HepG2 (cell line): ENCODE results near the gene IL2RG. TPM values are rescaled to one million over a fixed set of nuclear protein-coding genes. Genes with fewer than 3 reads are reported as not detected.

Experiments used
- ARID4A ChIP-seq: sonication (generic); formaldehyde crosslinking; IDR thresholded peaks from 2 replicates; pipeline ENCODE4 v1.5.0; 2020; ENCODE audit warnings: mild to moderate bottlenecking, missing genetic modification reagents, borderline replicate concordance
- MTF2 ChIP-seq: sonication (generic); formaldehyde crosslinking; IDR thresholded peaks from 2 replicates; pipeline ENCODE4 v1.5.0; 2020; ENCODE audit warnings: missing genetic modification reagents, borderline replicate concordance
- YEATS4 ChIP-seq: sonication (generic); formaldehyde crosslinking; IDR thresholded peaks from 2 replicates; pipeline ENCODE4 v1.4.0; 2020; ENCODE audit warnings: missing genetic modification reagents, borderline replicate concordance
- YY1 ChIP-seq: IDR thresholded peaks from 2 replicates; pipeline ENCODE4 v1.6.1; 2011; ENCODE audit warnings: low read length, low read depth, moderate library complexity, mild to moderate bottlenecking; ENCODE audit not compliant: insufficient read depth, insufficient replicate concordance
- ZNF296 ChIP-seq: sonication (generic); formaldehyde crosslinking; conservative IDR thresholded peaks from 2 replicates; pipeline ENCODE4 v1.5.0; 2020; ENCODE audit warnings: mild to moderate bottlenecking, missing genetic modification reagents
- ZNF318 ChIP-seq: sonication (generic); formaldehyde crosslinking; IDR thresholded peaks from 2 replicates; pipeline ENCODE4 v1.4.0; 2020; ENCODE audit warnings: mild to moderate bottlenecking, missing genetic modification reagents
- polyA plus RNA-seq, 8 experiments: library from polyadenylated mRNA; depleted of rRNA in 3 of 8; stranded (reverse) in 7 of 8; unstranded in 1 of 8; fragments of >200 nt; fragmentation: Illumina TruSeq in 4 of 8; extraction: Trizol in 4 of 8; gene quantifications; 2 replicates each; pipeline versions ENCODE4 v1.2.1 to v1.2.3, GENCODE V29; 2011 to 2016; ENCODE audit warnings: low read depth in 4 of 8, missing spikeins in 1 of 8, mixed read lengths in 1 of 8; ENCODE audit not compliant: insufficient read depth in 1 of 8
- total RNA-seq, 5 experiments: library from RNA; depleted of rRNA; stranded (reverse); fragments of >200 nt; fragmentation: Illumina TruSeq; extraction: Trizol; gene quantifications; 2 replicates each; pipeline ENCODE4 v1.2.3, GENCODE V29; 2016; ENCODE audit warnings: low read depth in 1 of 5
- TF ChIP-seq, protein P1 (sequence below), 2 experiments: sonication (generic) in 1 of 2; formaldehyde crosslinking in 1 of 2; IDR thresholded peaks; 2 replicates each; pipeline versions ENCODE4 v1.6.1 to v1.9.0; 2014 to 2022; ENCODE audit warnings: antibody characterized with exemption in 1 of 2, borderline replicate concordance in 1 of 2, inconsistent platforms in 1 of 2, low read depth in 1 of 2, missing genetic modification reagents in 1 of 2

IL2RG gene
- total and polyA plus RNA-seq, 2 of the 13 experiments (the other 11 are each of a cell fraction or from before 2014, with no cell fraction given) = 0.98 TPM; not detected in 1

DNA sequence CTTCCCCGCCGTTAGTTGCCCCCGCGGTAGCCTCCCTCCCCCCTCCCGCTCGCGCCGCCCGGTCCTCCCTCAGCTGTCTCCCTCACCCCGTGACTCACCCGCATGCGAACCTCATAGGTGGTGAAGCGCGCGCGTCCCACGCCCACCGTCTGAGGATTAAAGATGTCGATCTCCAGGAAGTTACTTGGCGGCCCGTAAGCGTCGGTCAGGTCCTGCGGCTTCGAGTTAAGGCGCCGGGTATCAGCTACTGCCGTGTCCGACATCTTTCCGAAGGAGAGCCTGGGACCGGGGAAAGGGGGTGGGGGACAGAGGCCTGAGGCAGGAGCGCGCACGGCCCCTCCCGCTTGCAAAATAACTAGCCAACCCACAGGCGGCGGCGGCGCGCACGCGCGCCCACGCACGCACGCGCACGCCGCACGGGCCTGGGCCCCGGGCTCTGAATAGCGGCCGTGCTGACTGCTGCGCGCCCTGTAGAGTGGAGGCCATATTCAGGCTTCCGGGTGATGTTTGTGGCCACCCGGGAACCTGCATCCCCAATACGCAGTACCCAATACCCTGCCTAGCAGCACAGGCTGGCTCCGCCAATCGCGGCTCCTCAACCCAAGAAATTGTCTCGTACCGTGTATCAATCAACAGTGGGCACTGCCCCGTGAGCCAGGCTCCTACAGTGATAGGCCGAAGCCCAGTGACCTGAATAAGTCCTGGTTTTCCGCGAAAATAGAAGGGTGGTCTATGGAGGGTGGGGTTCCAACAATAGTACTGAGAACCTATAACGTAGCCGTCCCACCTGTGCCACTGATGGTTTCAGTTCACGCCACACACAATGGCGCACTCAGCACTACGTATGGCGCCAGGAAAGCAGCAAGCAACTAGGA, 43.1 kb downstream of the IL2RG start, which contains the start of gene SNX12 (continued):
- TF ChIP-seq MTF2 (CRISPR knock-in tag) (no peak; the same call in 1 of the 2 replicates), ARID4A (CRISPR knock-in tag) (peak; percentile 75), YY1 (peak; percentile 74), YEATS4 (CRISPR knock-in tag) (peak; percentile 64; the same call in 1 of the 2 replicates), ZNF296 (CRISPR knock-in tag) (no peak), ZNF318 (CRISPR knock-in tag) (no peak)
- TF ChIP-seq, protein P1, sequence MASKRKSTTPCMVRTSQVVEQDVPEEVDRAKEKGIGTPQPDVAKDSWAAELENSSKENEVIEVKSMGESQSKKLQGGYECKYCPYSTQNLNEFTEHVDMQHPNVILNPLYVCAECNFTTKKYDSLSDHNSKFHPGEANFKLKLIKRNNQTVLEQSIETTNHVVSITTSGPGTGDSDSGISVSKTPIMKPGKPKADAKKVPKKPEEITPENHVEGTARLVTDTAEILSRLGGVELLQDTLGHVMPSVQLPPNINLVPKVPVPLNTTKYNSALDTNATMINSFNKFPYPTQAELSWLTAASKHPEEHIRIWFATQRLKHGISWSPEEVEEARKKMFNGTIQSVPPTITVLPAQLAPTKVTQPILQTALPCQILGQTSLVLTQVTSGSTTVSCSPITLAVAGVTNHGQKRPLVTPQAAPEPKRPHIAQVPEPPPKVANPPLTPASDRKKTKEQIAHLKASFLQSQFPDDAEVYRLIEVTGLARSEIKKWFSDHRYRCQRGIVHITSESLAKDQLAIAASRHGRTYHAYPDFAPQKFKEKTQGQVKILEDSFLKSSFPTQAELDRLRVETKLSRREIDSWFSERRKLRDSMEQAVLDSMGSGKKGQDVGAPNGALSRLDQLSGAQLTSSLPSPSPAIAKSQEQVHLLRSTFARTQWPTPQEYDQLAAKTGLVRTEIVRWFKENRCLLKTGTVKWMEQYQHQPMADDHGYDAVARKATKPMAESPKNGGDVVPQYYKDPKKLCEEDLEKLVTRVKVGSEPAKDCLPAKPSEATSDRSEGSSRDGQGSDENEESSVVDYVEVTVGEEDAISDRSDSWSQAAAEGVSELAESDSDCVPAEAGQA (IDR thresholded peaks at IDR 0.05; ENCODE audit: low read depth) = 0 out of 2 replicates have a peak, but pooled peaks have one; percentile 63
- TF ChIP-seq, protein P1 (CRISPR knock-in tag; IDR thresholded peaks at IDR 0.05; ENCODE audit: borderline replicate concordance) = no peak
